HG03159 (cell line): ENCODE measurements around the gene NAA60.
"Not testable (repeated sequence)": the region's sequence is repeated elsewhere in the genome, so short reads cannot be mapped to it uniquely, and the experiment has no call there.

Experiments
- ATAC-seq: cut with Tn5 transposase; IDR thresholded peaks from one replicate; pipeline ENCODE4 v1.9.1; 2021; ENCODE audit warnings: mild to moderate bottlenecking, moderate library complexity; ENCODE audit not compliant: unreplicated experiment

The NAA60 gene

GRCh38 chr16:3461151-3461550 lies 17.7 kb downstream of the NAA60 start:
- ATAC-seq = no peak

- ATAC-seq = no peak
These were observed 21.8 kb downstream of the NAA60 start for GRCh38 chr16:3465301-3465700.

- no peak for ATAC-seq
These were observed 22.6 kb downstream of the NAA60 start for GRCh38 chr16:3465911-3466584.

- ATAC-seq = no peak
These were observed 23.7 kb downstream of the NAA60 start for GRCh38 chr16:3467182-3467581.

GRCh38 chr16:3467921-3468320 lies 24.4 kb downstream of the NAA60 start:
- ATAC-seq = no peak

- ATAC-seq = no peak
These were observed 25.0 kb downstream of the NAA60 start for GRCh38 chr16:3468501-3468900.

- no peak for ATAC-seq
These were observed 26.3 kb downstream of the NAA60 start for GRCh38 chr16:3469736-3470135.

- ATAC-seq = no peak
These were observed 27.2 kb downstream of the NAA60 start for GRCh38 chr16:3470723-3471122.

GRCh38 chr16:3471518-3472176 lies 28.2 kb downstream of the NAA60 start:
- ATAC-seq = no peak

- no peak for ATAC-seq
These were observed 29.6 kb downstream of the NAA60 start for GRCh38 chr16:3472878-3473595.

GRCh38 chr16:3473596-3473943 lies 30.1 kb downstream of the NAA60 start:
- not testable (repeated sequence) for ATAC-seq

- ATAC-seq = no peak
These were observed 30.8 kb downstream of the NAA60 start for GRCh38 chr16:3474136-3474779.

- not testable (repeated sequence) for ATAC-seq
These were observed 31.4 kb downstream of the NAA60 start for GRCh38 chr16:3474870-3475269.

- ATAC-seq = no peak
These were observed 32.3 kb downstream of the NAA60 start for GRCh38 chr16:3475604-3476375.

GRCh38 chr16:3476409-3476808 lies 32.9 kb downstream of the NAA60 start:
- no peak for ATAC-seq

GRCh38 chr16:3478242-3478925 lies 34.9 kb downstream of the NAA60 start:
- no peak for ATAC-seq

GRCh38 chr16:3479654-3480216 lies 36.3 kb downstream of the NAA60 start:
- no peak for ATAC-seq

- ATAC-seq = no peak
These were observed 37.6 kb downstream of the NAA60 start for GRCh38 chr16:3480901-3481695.
